Ovary (tissue), 10 donors: ENCODE results near the gene ZNF23. TPM values are rescaled to one million over a fixed set of nuclear protein-coding genes. Genes with fewer than 3 reads are reported as not detected.
"Not testable (repeated sequence)": the region's sequence is repeated elsewhere in the genome, so short reads cannot be mapped to it uniquely, and the experiment has no call there.

Source experiments
- DNase-seq, 5 donors: peaks; one replicate each; pipeline ENCODE4 v3.0.0-alpha.2; 2019 to 2020
- H3K27ac ChIP-seq, 2 donors: fragments of 200-600 bp; one replicate each; pipeline versions ENCODE4 v1.5.1 to v1.8.0; 2019 to 2022
- H3K27me3 ChIP-seq: fragments of 200-600 bp; one replicate; pipeline ENCODE4 v1.8.0; 2022
- H3K36me3 ChIP-seq: fragments of 200-600 bp; sonication (generic); one replicate; pipeline ENCODE4 v1.5.1; 2019
- H3K4me1 ChIP-seq: one replicate; pipeline ENCODE4 v1.8.1; 2013; ENCODE audit warnings: mild to moderate bottlenecking, moderate library complexity; ENCODE audit not compliant: insufficient read depth
- H3K4me3 ChIP-seq: fragments of 200-600 bp; sonication (generic); one replicate; pipeline ENCODE4 v1.5.1; 2017
- H3K9me3 ChIP-seq, 2 donors: fragments of 200-600 bp in 1 of 2; sonication (generic) in 1 of 2; one replicate each; pipeline versions ENCODE4 v1.5.1 to v1.8.1; 2013 to 2019; ENCODE audit warnings: mild to moderate bottlenecking in 1 of 2, moderate library complexity in 1 of 2
- EP300 ChIP-seq: sonication (generic); formaldehyde crosslinking; IDR thresholded peaks from one replicate; pipeline ENCODE4 v1.6.1; 2017; ENCODE audit warnings: antibody characterized with exemption
- POLR2A ChIP-seq: fragments of 450-650 bp; IDR thresholded peaks from one replicate; pipeline ENCODE4 v1.6.1; 2017; ENCODE audit warnings: antibody characterized with exemption, mild to moderate bottlenecking, moderate library complexity
- WGBS, 3 donors: extraction: QIAGEN DNeasy Blood & Tissue Kit in 1 of 3; methylation state at CpG; one replicate each; pipeline versions ENCODE4 v1.1.5 to v1.1.7; 2013 to 2017; 5-methylcytosine and 5-hydroxymethylcytosine counted together
- intact Hi-C, 4 donors: fragments of 100-400 bp; cut with DNase I; formaldehyde crosslinking; loops; one replicate each; pipeline versions ENCODE4 v1.11.0 to v1.15.1; 2022 to 2023
- long read RNA-seq, 3 donors: library from polyadenylated mRNA in 2 of 3; unstranded in 2 of 3; transcript quantifications; one replicate each; pipeline ENCODE4 v2.0.0 and lab custom pipeline, GENCODE V29; 2021 to 2026
- polyA plus RNA-seq, 2 donors: library from polyadenylated mRNA; stranded (reverse); fragments of 200-250 nt in 1 of 2; fragments of 350-450 nt in 1 of 2; fragmentation: Illumina TruSeq in 1 of 2; extraction: RNeasy Lipid Tissue Mini Kit (QIAGEN cat#74804) in 1 of 2; gene quantifications; one replicate each; pipeline ENCODE4 v1.2.3, GENCODE V29; 2013 to 2014
- total RNA-seq, 7 donors: library from RNA; depleted of rRNA in 2 of 7; stranded (reverse); fragments of >200 nt in 2 of 7; fragmentation: NEBNext Ultra II Directional in 3 of 7; extraction: Animal tissue kit (Norgen Biotek cat#: 25700) in 3 of 7; gene quantifications; one replicate each; pipeline versions ENCODE4 v1.1.0 to v1.2.4, GENCODE V29; 2016 to 2023
- TF ChIP-seq, protein P1 (sequence below), 3 donors: fragments of 450-650 bp in 2 of 3; fragments of 200-600 bp in 1 of 3; IDR thresholded peaks; one replicate each; pipeline versions ENCODE4 v1.5.1 to v1.8.0; 2016 to 2022; ENCODE audit warnings: antibody characterized with exemption in 3 of 3, mild to moderate bottlenecking in 1 of 3
- donor health status: DM: no; HTN: no; CAD: no; lungs with moderate emphysema.
- donor health status: DM: no; HTN: no; CAD: no.
- donor health status: Bipolar disorder and iron deficiency.
- donor health status: DM: yes; HTN: yes; CAD: no.
- donor health status: DM: no; HTN: no; CAD: no.
- donor health status: DM: yes; HTN: yes; CAD: no.

The ZNF23 gene
- total RNA-seq (10 to 100 TPM in 1 of 7 donors, 1 to 10 TPM in 6; 5.4 to 10.8 (median 8.9) TPM), polyA plus RNA-seq (1 to 10 TPM; 6.9 to 9.0 TPM)
- long read RNA-seq, donor 1, partial matches to known transcripts = 3 of 20 reads
- long read RNA-seq, donor 1, other reads (novel, unspliced or antisense) = 14 of 20 reads
- long read RNA-seq, donor 2, full-length matches to known transcripts = 5 of 5 reads
- long read RNA-seq, donor 2, partial matches to known transcripts = 0 of 5 reads
- long read RNA-seq, donor 2, other reads (novel, unspliced or antisense) = 0 of 5 reads
- long read RNA-seq, donor 3, full-length matches to known transcripts = 3 of 10 reads
- long read RNA-seq, donor 3, partial matches to known transcripts = 0 of 10 reads
- long read RNA-seq, donor 3, other reads (novel, unspliced or antisense) = 7 of 10 reads

DNA sequence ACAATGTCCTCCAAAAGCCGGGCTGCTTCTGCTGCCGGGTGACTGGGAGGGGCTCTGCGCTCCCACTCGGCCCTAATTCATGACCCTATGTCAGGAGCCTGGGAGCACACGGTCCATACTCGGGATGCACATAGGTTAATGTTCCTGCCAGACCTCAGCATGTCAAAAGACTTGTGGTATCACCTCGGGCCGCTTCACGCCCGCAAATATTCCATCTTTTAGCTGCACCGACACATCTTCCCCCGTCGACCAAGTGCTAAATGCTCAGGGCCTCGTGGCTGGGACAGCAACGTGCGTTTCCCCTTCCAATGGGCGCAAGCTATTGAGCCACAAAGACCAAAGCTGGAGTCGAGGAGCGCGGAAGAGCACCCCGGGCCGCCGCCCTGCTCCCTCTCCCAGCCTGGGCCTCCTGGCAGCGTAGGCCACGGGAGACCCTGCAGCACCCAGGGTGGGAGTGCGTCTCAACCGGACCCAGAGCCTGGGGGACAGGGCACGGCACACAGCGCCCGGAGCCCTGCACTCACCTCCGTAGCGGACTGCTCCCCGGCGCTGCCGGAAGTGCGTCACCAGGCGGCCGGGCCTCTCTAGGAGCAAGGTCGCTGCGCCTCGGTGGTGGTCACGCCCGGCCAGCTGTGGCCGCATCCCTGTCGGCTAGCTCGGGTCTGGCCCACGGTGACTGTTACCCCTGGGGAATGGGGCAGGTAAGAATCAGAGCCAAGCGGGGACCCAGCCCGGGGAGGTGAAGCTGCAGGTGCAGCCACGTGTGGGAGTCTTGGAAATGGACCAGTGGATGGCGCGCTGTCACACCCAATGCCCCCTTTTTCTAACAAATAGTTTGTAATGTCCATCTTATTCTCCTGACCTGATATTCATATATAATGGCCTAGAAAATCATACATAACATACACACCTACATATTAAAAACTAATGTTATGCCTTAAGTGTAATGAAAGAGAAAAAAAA is at the start of gene ZNF23:
Gene ZNF23 (minus strand): TSS at position 562 of the 963 bp plus-strand sequence. CDS start 5,451 bp downstream, outside the sequence.
- H3K4me3 ChIP-seq = peak within 1 kb of the TSS; percentile 88
- H3K36me3 ChIP-seq = no peaks in the 10 kb centered on the region
- H3K27me3 ChIP-seq = no peaks in the 10 kb centered on the region
- intact Hi-C loops = loop anchor here in 1 of 4 donors (2.0 kb wide), 1 partner anchor 23 kb away; no protein-coding TSS in a partner anchor
- peak within 1 kb of the TSS; percentile 40 to 80 for H3K27ac ChIP-seq
- H3K9me3 ChIP-seq = no peaks in the 10 kb centered on the region
- DNase-seq = peak; percentile 80 to 92 (median 88)
- TF ChIP-seq POLR2A (peak; percentile 86), EP300 (no peak)
- TF ChIP-seq, protein P1, sequence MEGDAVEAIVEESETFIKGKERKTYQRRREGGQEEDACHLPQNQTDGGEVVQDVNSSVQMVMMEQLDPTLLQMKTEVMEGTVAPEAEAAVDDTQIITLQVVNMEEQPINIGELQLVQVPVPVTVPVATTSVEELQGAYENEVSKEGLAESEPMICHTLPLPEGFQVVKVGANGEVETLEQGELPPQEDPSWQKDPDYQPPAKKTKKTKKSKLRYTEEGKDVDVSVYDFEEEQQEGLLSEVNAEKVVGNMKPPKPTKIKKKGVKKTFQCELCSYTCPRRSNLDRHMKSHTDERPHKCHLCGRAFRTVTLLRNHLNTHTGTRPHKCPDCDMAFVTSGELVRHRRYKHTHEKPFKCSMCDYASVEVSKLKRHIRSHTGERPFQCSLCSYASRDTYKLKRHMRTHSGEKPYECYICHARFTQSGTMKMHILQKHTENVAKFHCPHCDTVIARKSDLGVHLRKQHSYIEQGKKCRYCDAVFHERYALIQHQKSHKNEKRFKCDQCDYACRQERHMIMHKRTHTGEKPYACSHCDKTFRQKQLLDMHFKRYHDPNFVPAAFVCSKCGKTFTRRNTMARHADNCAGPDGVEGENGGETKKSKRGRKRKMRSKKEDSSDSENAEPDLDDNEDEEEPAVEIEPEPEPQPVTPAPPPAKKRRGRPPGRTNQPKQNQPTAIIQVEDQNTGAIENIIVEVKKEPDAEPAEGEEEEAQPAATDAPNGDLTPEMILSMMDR (IDR thresholded peaks at IDR 0.05) = peak in 1 of 3 donors; percentile 26
- H3K4me1 ChIP-seq = peaks cover 4% of the 10 kb centered on the region
- WGBS, 3 donors = 0% methylated on average over 44 to 52 of the region's 52 CpGs

DNA sequence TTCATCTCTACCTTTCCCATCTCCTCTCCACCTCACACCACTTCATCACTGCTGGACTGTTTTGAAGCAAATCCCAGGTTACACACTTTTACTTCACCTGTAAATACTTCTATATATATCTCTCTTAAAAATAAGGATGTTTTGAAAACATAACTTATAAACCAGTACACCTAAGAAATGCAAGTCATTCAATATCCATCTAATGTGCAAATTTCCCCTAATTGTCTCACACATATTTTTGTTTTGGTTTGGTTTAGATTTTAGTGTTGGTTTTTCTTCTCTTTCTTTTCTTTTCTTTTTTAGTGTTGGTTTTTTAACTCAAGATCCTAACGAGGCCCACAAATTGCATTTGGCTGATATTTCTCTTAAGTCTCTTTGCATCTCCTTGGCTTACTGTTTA is 45.0 kb upstream of the ZNF23 start:
- H3K27me3 ChIP-seq = no peaks in the 10 kb centered on the region
- H3K9me3 ChIP-seq = no peaks in the 10 kb centered on the region
- WGBS, 3 donors = 48 to 54% (median 54%) methylated on average over 1 of the region's 1 CpG
- no peaks in the 10 kb centered on the region for H3K36me3 ChIP-seq
- no peak overlapping the region for H3K27ac ChIP-seq
- intact Hi-C loops = no loop called here
- DNase-seq = no peak
- no peaks in the 10 kb centered on the region for H3K4me1 ChIP-seq
- TF ChIP-seq, protein P1 (IDR thresholded peaks at IDR 0.05) = no peak
- no peak for TF ChIP-seq EP300
- TF ChIP-seq POLR2A = no peak
- H3K4me3 ChIP-seq = no peak overlapping the region

GRCh38 chr16:71504901-71505300 is 42.9 kb upstream of the ZNF23 start:
- no peak for DNase-seq
- Histone ChIP-seq H3K27me3 (no peaks in the 10 kb centered on the region), H3K36me3 (no peaks in the 10 kb centered on the region), H3K4me3 (no peak overlapping the region), H3K4me1 (no peaks in the 10 kb centered on the region), H3K27ac (no peak overlapping the region), H3K9me3 (no peaks in the 10 kb centered on the region)
- TF ChIP-seq, protein P1 (IDR thresholded peaks at IDR 0.05) = no peak
- TF ChIP-seq EP300 (no peak), POLR2A (no peak)
- intact Hi-C loops = loop anchor here in 2 of 4 donors (5.0 kb wide), 1 partner anchor 93 kb away; no protein-coding TSS in a partner anchor
- WGBS, 3 donors = 88 to 90% (median 89%) methylated on average over 5 of the region's 5 CpGs

GRCh38 chr16:71504051-71504450 is 42.0 kb upstream of the ZNF23 start:
- H3K27ac ChIP-seq, DNase-seq, H3K27me3 ChIP-seq, H3K4me1 ChIP-seq, H3K36me3 ChIP-seq, H3K9me3 ChIP-seq, H3K4me3 ChIP-seq: not testable (repeated sequence)
- intact Hi-C loops = loop anchor here in 2 of 4 donors (5.0 kb wide), 1 partner anchor 92 kb away; no protein-coding TSS in a partner anchor
- 77 to 80% (median 78%) methylated on average over 7 of the region's 7 CpGs for WGBS, 3 donors
